Measurements from ENCODE around the gene FOXO4. TPM values are rescaled to one million over a fixed set of nuclear protein-coding genes. Genes with fewer than 3 reads are reported as not detected.

Gene FOXO4
- total and polyA plus RNA-seq, 4 donors: 0.50 to 38.2 (median 4.0) TPM

DNA sequence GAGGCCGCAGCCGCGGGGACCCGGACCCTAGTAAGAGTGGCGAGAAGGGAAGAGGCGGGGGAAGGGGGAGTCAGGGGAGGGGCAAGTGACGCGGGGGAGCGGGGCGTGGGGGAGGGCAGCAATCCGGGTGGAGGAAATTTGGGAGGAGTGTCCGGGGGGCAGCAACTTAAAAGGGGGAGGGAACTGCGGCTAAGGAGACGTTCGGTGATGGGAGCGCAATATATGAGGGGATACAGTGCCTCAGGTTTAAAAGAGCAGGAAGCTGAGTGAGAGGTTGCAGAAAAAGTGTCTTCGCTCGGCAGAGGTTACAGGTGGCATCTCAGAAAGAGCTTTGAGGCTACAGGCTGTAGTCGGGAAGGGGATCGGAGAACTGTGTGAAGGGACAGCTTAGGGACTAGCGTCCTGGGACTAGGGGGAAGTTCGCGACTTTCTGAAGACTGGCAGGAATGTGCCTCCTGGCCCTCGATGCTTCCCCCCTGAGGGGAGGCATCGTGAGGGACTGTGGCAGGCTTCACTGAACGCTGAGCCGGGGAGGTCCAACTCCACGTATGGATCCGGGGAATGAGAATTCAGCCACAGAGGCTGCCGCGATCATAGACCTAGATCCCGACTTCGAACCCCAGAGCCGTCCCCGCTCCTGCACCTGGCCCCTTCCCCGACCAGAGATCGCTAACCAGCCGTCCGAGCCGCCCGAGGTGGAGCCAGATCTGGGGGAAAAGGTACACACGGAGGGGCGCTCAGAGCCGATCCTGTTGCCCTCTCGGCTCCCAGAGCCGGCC is 519 bp downstream of the FOXO4 start:
- DNase-seq (ENCODE audit: low spot score): no peak
- no peaks in the 10 kb centered on the region for H3K9me3 ChIP-seq (ENCODE audit: control insufficient read depth in 4 of 4, low read length in 3 of 4)
- no peak for TF ChIP-seq GABPA (IDR thresholded peaks at IDR 0.05 in 1 of 2, conservative IDR thresholded peaks at IDR 0.05 in 1 of 2)
- no peak for TF ChIP-seq TAF1 (conservative IDR thresholded peaks at IDR 0.05)
- no peak for TF ChIP-seq MAX (IDR thresholded peaks at IDR 0.05)
- TF ChIP-seq RAD21 (IDR thresholded peaks at IDR 0.05): no peak
- TF ChIP-seq HNF4G (IDR thresholded peaks at IDR 0.05): no peak
- TF ChIP-seq JUND (IDR thresholded peaks at IDR 0.05): no peak
- no peak for TF ChIP-seq FOXA1 (IDR thresholded peaks at IDR 0.05)
- TF ChIP-seq RXRA (IDR thresholded peaks at IDR 0.05): no peak
- TF ChIP-seq, protein P1, sequence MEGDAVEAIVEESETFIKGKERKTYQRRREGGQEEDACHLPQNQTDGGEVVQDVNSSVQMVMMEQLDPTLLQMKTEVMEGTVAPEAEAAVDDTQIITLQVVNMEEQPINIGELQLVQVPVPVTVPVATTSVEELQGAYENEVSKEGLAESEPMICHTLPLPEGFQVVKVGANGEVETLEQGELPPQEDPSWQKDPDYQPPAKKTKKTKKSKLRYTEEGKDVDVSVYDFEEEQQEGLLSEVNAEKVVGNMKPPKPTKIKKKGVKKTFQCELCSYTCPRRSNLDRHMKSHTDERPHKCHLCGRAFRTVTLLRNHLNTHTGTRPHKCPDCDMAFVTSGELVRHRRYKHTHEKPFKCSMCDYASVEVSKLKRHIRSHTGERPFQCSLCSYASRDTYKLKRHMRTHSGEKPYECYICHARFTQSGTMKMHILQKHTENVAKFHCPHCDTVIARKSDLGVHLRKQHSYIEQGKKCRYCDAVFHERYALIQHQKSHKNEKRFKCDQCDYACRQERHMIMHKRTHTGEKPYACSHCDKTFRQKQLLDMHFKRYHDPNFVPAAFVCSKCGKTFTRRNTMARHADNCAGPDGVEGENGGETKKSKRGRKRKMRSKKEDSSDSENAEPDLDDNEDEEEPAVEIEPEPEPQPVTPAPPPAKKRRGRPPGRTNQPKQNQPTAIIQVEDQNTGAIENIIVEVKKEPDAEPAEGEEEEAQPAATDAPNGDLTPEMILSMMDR (IDR thresholded peaks at IDR 0.05; ENCODE audit: low read depth, low read length, missing input control): no peak
- peak overlapping the region; percentile 30 to 82 for H3K9ac ChIP-seq (ENCODE audit: low read depth in 1 of 2, low read length in 2 of 2)
- H3K27me3 ChIP-seq (ENCODE audit: control insufficient read depth in 4 of 4, insufficient read depth in 4 of 4, low read length in 3 of 4): no peaks in the 10 kb centered on the region
- peak overlapping the region; percentile 31 to 35 for H3K27ac ChIP-seq (ENCODE audit: low read depth in 1 of 2, low read length in 2 of 2)
- peaks cover 4 to 16% (median 10%) of the 10 kb centered on the region in 4 donors for H3K4me1 ChIP-seq (ENCODE audit: control insufficient read depth in 4 of 4, insufficient read depth in 4 of 4, low read length in 3 of 4)
- peak overlapping the region; percentile 66 to 81 (median 68) for H3K4me3 ChIP-seq (ENCODE audit: low read depth in 1 of 3, low read length in 3 of 3)
- WGBS: under 1% methylated on average over 46 of the region's 46 CpGs
- H3K36me3 ChIP-seq (ENCODE audit: control insufficient read depth in 4 of 4, insufficient read depth in 3 of 4, low read depth in 1 of 4, low read length in 3 of 4): no peaks in the 10 kb centered on the region

GRCh38 chrX:71096760-71097032 is 1.0 kb downstream of the FOXO4 start:
- Histone ChIP-seq H3K4me1 (ENCODE audit: control insufficient read depth in 4 of 4, insufficient read depth in 4 of 4, low read length in 3 of 4) (peaks cover 4 to 16% (median 10%) of the 10 kb centered on the region in 4 donors), H3K36me3 (ENCODE audit: control insufficient read depth in 4 of 4, insufficient read depth in 3 of 4, low read depth in 1 of 4, low read length in 3 of 4) (no peaks in the 10 kb centered on the region), H3K9ac (ENCODE audit: low read depth in 1 of 2, low read length in 2 of 2) (peak overlapping the region; percentile 14 to 30), H3K27me3 (ENCODE audit: control insufficient read depth in 4 of 4, insufficient read depth in 4 of 4, low read length in 3 of 4) (no peaks in the 10 kb centered on the region), H3K4me3 (ENCODE audit: low read depth in 1 of 3, low read length in 3 of 3) (peak overlapping the region in 2 of 3 donors; percentile 66 to 68), H3K27ac (ENCODE audit: low read depth in 1 of 2, low read length in 2 of 2) (no peak overlapping the region), H3K9me3 (ENCODE audit: control insufficient read depth in 4 of 4, low read length in 3 of 4) (no peaks in the 10 kb centered on the region)
- TF ChIP-seq NR2F2 (IDR thresholded peaks at IDR 0.05) (no peak), SP1 (IDR thresholded peaks at IDR 0.05) (no peak), GABPA (IDR thresholded peaks at IDR 0.05 in 1 of 2, conservative IDR thresholded peaks at IDR 0.05 in 1 of 2) (no peak), JUND (IDR thresholded peaks at IDR 0.05) (no peak), TAF1 (conservative IDR thresholded peaks at IDR 0.05) (no peak), FOXA2 (IDR thresholded peaks at IDR 0.05) (no peak), EGR1 (IDR thresholded peaks at IDR 0.05; ENCODE audit: low read depth in 2 of 2) (no peak)
- TF ChIP-seq, protein P1 (IDR thresholded peaks at IDR 0.05; ENCODE audit: low read depth, low read length, missing input control): no peak
- 10% methylated on average over 9 of the region's 9 CpGs for WGBS
- no peak for DNase-seq (ENCODE audit: low spot score)

- Histone ChIP-seq H3K36me3 (ENCODE audit: control insufficient read depth in 4 of 4, insufficient read depth in 3 of 4, low read depth in 1 of 4, low read length in 3 of 4) (no peaks in the 10 kb centered on the region), H3K4me3 (ENCODE audit: low read depth in 1 of 3, low read length in 3 of 3) (no peak overlapping the region), H3K4me1 (ENCODE audit: control insufficient read depth in 4 of 4, insufficient read depth in 4 of 4, low read length in 3 of 4) (peaks cover 4 to 16% (median 10%) of the 10 kb centered on the region in 4 donors), H3K27me3 (ENCODE audit: control insufficient read depth in 4 of 4, insufficient read depth in 4 of 4, low read length in 3 of 4) (no peaks in the 10 kb centered on the region), H3K9ac (ENCODE audit: low read depth in 1 of 2, low read length in 2 of 2) (no peak overlapping the region), H3K9me3 (ENCODE audit: control insufficient read depth in 4 of 4, low read length in 3 of 4) (no peaks in the 10 kb centered on the region), H3K27ac (ENCODE audit: low read depth in 1 of 2, low read length in 2 of 2) (no peak overlapping the region)
- 16% methylated on average over 2 of the region's 2 CpGs for WGBS
- peak; percentile 74 for DNase-seq (ENCODE audit: low spot score)
- no peak for TF ChIP-seq EGR1 (IDR thresholded peaks at IDR 0.05; ENCODE audit: low read depth in 2 of 2)
- no peak for TF ChIP-seq MAX (IDR thresholded peaks at IDR 0.05)
- no peak for TF ChIP-seq HNF4A (conservative IDR thresholded peaks at IDR 0.05)
- TF ChIP-seq, protein P1 (IDR thresholded peaks at IDR 0.05; ENCODE audit: low read depth, low read length, missing input control): peak; percentile 36
- TF ChIP-seq, protein P2, sequence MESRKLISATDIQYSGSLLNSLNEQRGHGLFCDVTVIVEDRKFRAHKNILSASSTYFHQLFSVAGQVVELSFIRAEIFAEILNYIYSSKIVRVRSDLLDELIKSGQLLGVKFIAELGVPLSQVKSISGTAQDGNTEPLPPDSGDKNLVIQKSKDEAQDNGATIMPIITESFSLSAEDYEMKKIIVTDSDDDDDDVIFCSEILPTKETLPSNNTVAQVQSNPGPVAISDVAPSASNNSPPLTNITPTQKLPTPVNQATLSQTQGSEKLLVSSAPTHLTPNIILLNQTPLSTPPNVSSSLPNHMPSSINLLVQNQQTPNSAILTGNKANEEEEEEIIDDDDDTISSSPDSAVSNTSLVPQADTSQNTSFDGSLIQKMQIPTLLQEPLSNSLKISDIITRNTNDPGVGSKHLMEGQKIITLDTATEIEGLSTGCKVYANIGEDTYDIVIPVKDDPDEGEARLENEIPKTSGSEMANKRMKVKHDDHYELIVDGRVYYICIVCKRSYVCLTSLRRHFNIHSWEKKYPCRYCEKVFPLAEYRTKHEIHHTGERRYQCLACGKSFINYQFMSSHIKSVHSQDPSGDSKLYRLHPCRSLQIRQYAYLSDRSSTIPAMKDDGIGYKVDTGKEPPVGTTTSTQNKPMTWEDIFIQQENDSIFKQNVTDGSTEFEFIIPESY (IDR thresholded peaks at IDR 0.05): no peak
- no peak for TF ChIP-seq FOXA1 (IDR thresholded peaks at IDR 0.05)
- no peak for TF ChIP-seq NR2F2 (IDR thresholded peaks at IDR 0.05)
- TF ChIP-seq TAF1 (conservative IDR thresholded peaks at IDR 0.05): no peak
- TF ChIP-seq RAD21 (IDR thresholded peaks at IDR 0.05): peak; percentile 63 to 73
Observed at GRCh38 chrX:71098302-71098701, 2.7 kb downstream of the FOXO4 start.
